ENCODE measurements around the gene UBR3. TPM values are rescaled to one million over a fixed set of nuclear protein-coding genes. Genes with fewer than 3 reads are reported as not detected.
"Not testable (repeated sequence)": the region's sequence is repeated elsewhere in the genome, so short reads cannot be mapped to it uniquely, and the experiment has no call there.

The UBR3 gene
- polyA plus RNA-seq, 1 donor from 2014 or later = 75.2 TPM

DNA sequence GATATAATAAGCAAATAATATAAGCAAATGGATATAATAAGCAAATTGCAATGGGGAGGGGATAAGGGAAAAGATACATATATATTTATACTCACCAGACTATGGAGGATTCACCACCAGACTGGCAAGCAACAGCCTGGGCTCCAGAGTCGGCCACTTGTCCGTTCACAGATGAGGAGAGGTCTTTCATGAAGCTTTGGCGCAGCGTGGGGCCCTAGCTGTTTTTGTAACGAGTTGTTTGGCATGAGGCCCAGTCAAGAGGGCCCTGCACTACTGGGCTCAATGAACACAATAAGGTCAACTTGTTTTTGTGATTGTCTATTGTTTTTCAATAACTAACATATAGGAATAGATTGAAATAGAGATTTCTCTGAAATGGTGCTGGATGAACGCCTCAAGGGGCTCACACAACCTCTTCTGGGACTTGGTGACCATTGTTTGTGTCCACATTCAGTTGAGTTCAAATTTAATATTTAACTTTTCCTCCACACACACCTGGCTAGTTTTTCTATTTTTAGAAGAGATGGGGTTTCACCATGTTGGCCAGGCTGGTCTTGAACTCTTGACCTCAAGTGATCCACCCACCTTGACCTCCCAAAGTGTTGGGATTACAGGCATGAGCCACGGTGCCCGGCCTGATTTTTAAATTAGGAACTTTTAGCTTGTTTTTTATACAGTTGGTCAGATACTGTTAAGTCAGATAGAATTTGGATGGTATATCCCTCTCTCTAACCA is 21.9 kb downstream of the UBR3 start:
- H3K79me2 ChIP-seq (replicated peaks; ENCODE audit: insufficient read depth, low read length) = peaks cover 21% of the 10 kb centered on the region
- H3K27me3 ChIP-seq (ENCODE audit: insufficient read depth, low read depth, low read length); H3K9ac ChIP-seq (ENCODE audit: low read length); H3K4me2 ChIP-seq (ENCODE audit: low read length); H4K20me1 ChIP-seq (ENCODE audit: insufficient read depth); H3F3A ChIP-seq (ENCODE audit: insufficient read depth, low read length, poor library complexity, severe bottlenecking); H3K9me2 ChIP-seq (ENCODE audit: insufficient read depth, low read length); H2AFZ ChIP-seq (ENCODE audit: low read depth, low read length); H3K4me3 ChIP-seq (ENCODE audit: low read length); H3K36me3 ChIP-seq (ENCODE audit: insufficient read depth, low read length); H3K27ac ChIP-seq (ENCODE audit: low read length); H3K9me3 ChIP-seq (ENCODE audit: low read length): not testable (repeated sequence)

DNA sequence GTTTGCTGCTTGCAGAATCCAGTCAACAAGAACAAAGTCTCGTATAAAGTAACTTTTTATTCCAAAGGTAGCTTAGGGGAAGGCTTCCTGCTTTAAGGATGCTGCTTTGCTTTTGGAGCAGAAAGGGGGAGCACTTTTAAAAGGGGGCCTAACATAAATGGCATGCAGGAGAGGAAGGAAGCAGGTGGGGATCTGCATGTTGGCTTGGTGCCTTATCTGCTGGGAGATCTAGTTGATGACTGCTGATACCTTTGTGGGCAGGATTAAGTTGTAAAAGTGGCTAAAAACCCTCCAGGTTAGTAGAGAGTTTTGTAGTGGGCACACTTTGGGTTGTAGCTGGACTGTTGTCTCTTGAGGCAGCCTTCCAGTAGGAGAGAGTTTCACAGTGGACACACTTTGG is 22.5 kb downstream of the UBR3 start:
- Histone ChIP-seq H3K4me3 (ENCODE audit: low read length) (no peak overlapping the region), H3K27me3 (ENCODE audit: insufficient read depth, low read depth, low read length) (no peaks in the 10 kb centered on the region), H3K4me2 (ENCODE audit: low read length) (no peak overlapping the region), H3K79me2 (replicated peaks; ENCODE audit: insufficient read depth, low read length) (peaks cover 21% of the 10 kb centered on the region), H3K9ac (ENCODE audit: low read length) (no peak overlapping the region), H3K9me3 (ENCODE audit: low read length) (no peaks in the 10 kb centered on the region), H3K27ac (ENCODE audit: low read length) (no peak overlapping the region), H3F3A (ENCODE audit: insufficient read depth, low read length, poor library complexity, severe bottlenecking) (no peaks in the 10 kb centered on the region), H3K9me2 (ENCODE audit: insufficient read depth, low read length) (no peaks in the 10 kb centered on the region), H3K36me3 (ENCODE audit: insufficient read depth, low read length) (no peaks in the 10 kb centered on the region), H4K20me1 (ENCODE audit: insufficient read depth) (no peaks in the 10 kb centered on the region), H2AFZ (ENCODE audit: low read depth, low read length) (no peak overlapping the region)
- TF ChIP-seq MXI1 (conservative IDR thresholded peaks at IDR 0.05; ENCODE audit: poor library complexity, severe bottlenecking) (no peak), EP300 (conservative IDR thresholded peaks at IDR 0.05; ENCODE audit: poor library complexity, severe bottlenecking) (no peak), EZH2 (IDR thresholded peaks at IDR 0.05; ENCODE audit: borderline replicate concordance, insufficient read depth, low read length, poor library complexity, severe bottlenecking) (no peak), TAF1 (IDR thresholded peaks at IDR 0.05; ENCODE audit: low read depth) (no peak)
- TF ChIP-seq, protein P1, sequence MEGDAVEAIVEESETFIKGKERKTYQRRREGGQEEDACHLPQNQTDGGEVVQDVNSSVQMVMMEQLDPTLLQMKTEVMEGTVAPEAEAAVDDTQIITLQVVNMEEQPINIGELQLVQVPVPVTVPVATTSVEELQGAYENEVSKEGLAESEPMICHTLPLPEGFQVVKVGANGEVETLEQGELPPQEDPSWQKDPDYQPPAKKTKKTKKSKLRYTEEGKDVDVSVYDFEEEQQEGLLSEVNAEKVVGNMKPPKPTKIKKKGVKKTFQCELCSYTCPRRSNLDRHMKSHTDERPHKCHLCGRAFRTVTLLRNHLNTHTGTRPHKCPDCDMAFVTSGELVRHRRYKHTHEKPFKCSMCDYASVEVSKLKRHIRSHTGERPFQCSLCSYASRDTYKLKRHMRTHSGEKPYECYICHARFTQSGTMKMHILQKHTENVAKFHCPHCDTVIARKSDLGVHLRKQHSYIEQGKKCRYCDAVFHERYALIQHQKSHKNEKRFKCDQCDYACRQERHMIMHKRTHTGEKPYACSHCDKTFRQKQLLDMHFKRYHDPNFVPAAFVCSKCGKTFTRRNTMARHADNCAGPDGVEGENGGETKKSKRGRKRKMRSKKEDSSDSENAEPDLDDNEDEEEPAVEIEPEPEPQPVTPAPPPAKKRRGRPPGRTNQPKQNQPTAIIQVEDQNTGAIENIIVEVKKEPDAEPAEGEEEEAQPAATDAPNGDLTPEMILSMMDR (IDR thresholded peaks at IDR 0.05; ENCODE audit: poor library complexity, severe bottlenecking) = no peak
- TF ChIP-seq, protein P2, sequence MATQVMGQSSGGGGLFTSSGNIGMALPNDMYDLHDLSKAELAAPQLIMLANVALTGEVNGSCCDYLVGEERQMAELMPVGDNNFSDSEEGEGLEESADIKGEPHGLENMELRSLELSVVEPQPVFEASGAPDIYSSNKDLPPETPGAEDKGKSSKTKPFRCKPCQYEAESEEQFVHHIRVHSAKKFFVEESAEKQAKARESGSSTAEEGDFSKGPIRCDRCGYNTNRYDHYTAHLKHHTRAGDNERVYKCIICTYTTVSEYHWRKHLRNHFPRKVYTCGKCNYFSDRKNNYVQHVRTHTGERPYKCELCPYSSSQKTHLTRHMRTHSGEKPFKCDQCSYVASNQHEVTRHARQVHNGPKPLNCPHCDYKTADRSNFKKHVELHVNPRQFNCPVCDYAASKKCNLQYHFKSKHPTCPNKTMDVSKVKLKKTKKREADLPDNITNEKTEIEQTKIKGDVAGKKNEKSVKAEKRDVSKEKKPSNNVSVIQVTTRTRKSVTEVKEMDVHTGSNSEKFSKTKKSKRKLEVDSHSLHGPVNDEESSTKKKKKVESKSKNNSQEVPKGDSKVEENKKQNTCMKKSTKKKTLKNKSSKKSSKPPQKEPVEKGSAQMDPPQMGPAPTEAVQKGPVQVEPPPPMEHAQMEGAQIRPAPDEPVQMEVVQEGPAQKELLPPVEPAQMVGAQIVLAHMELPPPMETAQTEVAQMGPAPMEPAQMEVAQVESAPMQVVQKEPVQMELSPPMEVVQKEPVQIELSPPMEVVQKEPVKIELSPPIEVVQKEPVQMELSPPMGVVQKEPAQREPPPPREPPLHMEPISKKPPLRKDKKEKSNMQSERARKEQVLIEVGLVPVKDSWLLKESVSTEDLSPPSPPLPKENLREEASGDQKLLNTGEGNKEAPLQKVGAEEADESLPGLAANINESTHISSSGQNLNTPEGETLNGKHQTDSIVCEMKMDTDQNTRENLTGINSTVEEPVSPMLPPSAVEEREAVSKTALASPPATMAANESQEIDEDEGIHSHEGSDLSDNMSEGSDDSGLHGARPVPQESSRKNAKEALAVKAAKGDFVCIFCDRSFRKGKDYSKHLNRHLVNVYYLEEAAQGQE (IDR thresholded peaks at IDR 0.05; ENCODE audit: borderline replicate concordance) = no peak

DNA sequence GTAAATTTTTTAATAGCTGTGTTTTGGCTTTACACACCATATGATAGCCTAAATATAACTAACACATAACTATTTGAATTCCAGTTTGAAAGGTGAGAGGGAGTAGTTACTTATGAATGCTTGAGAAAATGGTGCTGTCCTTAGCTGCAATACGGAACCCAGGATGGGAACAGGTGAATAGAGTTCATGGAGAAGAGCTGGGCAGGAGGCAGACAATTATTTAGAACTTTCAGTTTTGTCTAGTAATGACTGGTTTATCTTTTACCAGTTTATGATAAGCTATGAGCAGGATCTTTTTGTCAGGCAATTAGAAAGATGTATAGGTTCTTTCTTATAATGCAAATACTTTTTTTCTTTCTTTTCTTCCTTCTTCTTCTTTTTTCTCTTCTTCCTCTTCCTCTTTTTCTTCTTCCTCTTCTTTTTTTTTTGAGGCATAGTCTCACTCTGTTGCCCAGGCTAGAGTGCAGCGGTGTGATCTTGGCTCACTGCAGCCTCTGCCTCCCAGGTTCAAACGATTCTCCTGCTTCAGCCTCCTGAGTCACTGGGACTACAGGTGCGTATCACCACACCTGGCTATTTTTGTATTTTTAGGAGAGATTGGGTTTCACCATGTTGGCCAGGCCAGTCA is 25.9 kb downstream of the UBR3 start:
- no peak overlapping the region for H2AFZ ChIP-seq (ENCODE audit: low read depth, low read length)
- H3K4me3 ChIP-seq (ENCODE audit: low read length) = no peak overlapping the region
- no peak overlapping the region for H3K9ac ChIP-seq (ENCODE audit: low read length)
- no peaks in the 10 kb centered on the region for H3K9me2 ChIP-seq (ENCODE audit: insufficient read depth, low read length)
- no peaks in the 10 kb centered on the region for H3K27me3 ChIP-seq (ENCODE audit: insufficient read depth, low read depth, low read length)
- no peak overlapping the region for H3K4me2 ChIP-seq (ENCODE audit: low read length)
- no peaks in the 10 kb centered on the region for H4K20me1 ChIP-seq (ENCODE audit: insufficient read depth)
- no peaks in the 10 kb centered on the region for H3K36me3 ChIP-seq (ENCODE audit: insufficient read depth, low read length)
- H3K79me2 ChIP-seq (replicated peaks; ENCODE audit: insufficient read depth, low read length) = peaks cover 14% of the 10 kb centered on the region
- no peak overlapping the region for H3K27ac ChIP-seq (ENCODE audit: low read length)
- H3K9me3 ChIP-seq (ENCODE audit: low read length) = no peaks in the 10 kb centered on the region
- H3F3A ChIP-seq (ENCODE audit: insufficient read depth, low read length, poor library complexity, severe bottlenecking) = no peaks in the 10 kb centered on the region
- no peak for TF ChIP-seq RAD21 (conservative IDR thresholded peaks at IDR 0.05)
- TF ChIP-seq, protein P2 (IDR thresholded peaks at IDR 0.05; ENCODE audit: borderline replicate concordance) = no peak
- TF ChIP-seq POLR2AphosphoS5 (IDR thresholded peaks at IDR 0.05) = no peak
- TF ChIP-seq MXI1 (conservative IDR thresholded peaks at IDR 0.05; ENCODE audit: poor library complexity, severe bottlenecking) = no peak
- TF ChIP-seq, protein P1 (IDR thresholded peaks at IDR 0.05; ENCODE audit: poor library complexity, severe bottlenecking) = no peak
- no peak for TF ChIP-seq SMC3 (conservative IDR thresholded peaks at IDR 0.05; ENCODE audit: poor library complexity)
- no peak for TF ChIP-seq EZH2 (IDR thresholded peaks at IDR 0.05; ENCODE audit: borderline replicate concordance, insufficient read depth, low read length, poor library complexity, severe bottlenecking)
- no peak for TF ChIP-seq EP300 (conservative IDR thresholded peaks at IDR 0.05; ENCODE audit: poor library complexity, severe bottlenecking)
